ENCODE results near the gene UGT1A6.

UGT1A6 gene

DNA sequence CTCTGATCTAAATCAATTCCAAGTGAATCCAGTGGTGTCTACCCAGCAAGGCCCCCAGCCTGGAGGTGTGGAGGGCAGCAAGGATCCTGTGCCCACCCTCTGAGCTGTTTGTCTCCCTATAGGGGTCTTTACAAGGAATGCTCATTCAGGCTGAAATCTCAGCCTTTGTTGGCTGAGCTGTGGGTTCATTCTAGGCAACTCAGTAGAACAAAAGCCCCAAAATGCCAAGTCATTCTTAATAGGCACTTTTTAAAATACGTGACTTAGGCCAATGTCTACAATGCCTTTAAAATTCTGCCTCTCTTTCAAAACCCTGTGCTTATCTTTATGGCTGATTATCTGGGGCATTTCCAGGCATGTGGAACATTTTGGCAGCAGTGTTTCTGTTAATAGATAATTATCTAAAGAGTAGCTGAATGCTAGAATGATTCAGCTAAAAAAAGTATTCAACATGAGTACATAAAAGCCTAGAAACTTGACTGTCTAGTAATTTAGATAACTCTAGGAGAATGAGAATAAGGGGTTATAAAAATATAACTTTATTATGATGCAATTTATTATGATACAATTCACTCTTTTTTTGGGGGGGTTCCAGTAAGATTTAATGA is 7.4 kb downstream of the UGT1A6 start:
- no peak for TF ChIP-seq CREB1 (IDR thresholded peaks at IDR 0.05; ENCODE audit: low read depth)
- no peak for TF ChIP-seq EGR1 (IDR thresholded peaks at IDR 0.05)
- TF ChIP-seq YY1 (IDR thresholded peaks at IDR 0.05; ENCODE audit: low read depth) = no peak
- no peak for TF ChIP-seq CEBPB (IDR thresholded peaks at IDR 0.05)
- no peak for TF ChIP-seq ZBTB7A (IDR thresholded peaks at IDR 0.05; ENCODE audit: low read depth)
- TF ChIP-seq, protein P1, sequence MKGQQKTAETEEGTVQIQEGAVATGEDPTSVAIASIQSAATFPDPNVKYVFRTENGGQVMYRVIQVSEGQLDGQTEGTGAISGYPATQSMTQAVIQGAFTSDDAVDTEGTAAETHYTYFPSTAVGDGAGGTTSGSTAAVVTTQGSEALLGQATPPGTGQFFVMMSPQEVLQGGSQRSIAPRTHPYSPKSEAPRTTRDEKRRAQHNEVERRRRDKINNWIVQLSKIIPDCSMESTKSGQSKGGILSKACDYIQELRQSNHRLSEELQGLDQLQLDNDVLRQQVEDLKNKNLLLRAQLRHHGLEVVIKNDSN (IDR thresholded peaks at IDR 0.05) = no peak
- TF ChIP-seq, protein P2, sequence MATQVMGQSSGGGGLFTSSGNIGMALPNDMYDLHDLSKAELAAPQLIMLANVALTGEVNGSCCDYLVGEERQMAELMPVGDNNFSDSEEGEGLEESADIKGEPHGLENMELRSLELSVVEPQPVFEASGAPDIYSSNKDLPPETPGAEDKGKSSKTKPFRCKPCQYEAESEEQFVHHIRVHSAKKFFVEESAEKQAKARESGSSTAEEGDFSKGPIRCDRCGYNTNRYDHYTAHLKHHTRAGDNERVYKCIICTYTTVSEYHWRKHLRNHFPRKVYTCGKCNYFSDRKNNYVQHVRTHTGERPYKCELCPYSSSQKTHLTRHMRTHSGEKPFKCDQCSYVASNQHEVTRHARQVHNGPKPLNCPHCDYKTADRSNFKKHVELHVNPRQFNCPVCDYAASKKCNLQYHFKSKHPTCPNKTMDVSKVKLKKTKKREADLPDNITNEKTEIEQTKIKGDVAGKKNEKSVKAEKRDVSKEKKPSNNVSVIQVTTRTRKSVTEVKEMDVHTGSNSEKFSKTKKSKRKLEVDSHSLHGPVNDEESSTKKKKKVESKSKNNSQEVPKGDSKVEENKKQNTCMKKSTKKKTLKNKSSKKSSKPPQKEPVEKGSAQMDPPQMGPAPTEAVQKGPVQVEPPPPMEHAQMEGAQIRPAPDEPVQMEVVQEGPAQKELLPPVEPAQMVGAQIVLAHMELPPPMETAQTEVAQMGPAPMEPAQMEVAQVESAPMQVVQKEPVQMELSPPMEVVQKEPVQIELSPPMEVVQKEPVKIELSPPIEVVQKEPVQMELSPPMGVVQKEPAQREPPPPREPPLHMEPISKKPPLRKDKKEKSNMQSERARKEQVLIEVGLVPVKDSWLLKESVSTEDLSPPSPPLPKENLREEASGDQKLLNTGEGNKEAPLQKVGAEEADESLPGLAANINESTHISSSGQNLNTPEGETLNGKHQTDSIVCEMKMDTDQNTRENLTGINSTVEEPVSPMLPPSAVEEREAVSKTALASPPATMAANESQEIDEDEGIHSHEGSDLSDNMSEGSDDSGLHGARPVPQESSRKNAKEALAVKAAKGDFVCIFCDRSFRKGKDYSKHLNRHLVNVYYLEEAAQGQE (IDR thresholded peaks at IDR 0.05; ENCODE audit: low read depth) = no peak
- no peak for TF ChIP-seq EP300 (IDR thresholded peaks at IDR 0.05; ENCODE audit: borderline replicate concordance)
- TF ChIP-seq TAF1 (IDR thresholded peaks at IDR 0.05; ENCODE audit: low read depth) = no peak
- TF ChIP-seq TCF12 (IDR thresholded peaks at IDR 0.05; ENCODE audit: low read depth) = no peak
- no peak for TF ChIP-seq RAD21 (IDR thresholded peaks at IDR 0.05; ENCODE audit: low read depth)

DNA sequence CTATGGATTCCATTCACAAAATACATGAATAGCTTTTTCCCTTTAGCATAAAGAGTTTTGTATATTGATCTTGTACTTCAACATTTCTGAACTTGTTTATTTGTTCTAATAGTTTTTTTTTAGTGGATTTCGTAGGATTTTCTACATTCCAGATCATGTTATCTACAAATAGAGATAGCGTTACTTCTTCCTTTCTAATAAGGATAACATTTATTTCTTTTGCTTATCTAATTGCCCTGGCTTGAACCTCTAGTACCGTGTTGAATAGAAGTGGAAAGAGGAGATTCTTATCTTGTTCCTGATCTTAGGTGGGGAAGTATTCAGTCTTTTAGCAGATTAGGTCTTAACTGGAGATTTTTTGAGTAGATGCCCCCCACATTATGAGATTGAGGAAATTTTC is 9.5 kb downstream of the UGT1A6 start:
- TF ChIP-seq, protein P3, sequence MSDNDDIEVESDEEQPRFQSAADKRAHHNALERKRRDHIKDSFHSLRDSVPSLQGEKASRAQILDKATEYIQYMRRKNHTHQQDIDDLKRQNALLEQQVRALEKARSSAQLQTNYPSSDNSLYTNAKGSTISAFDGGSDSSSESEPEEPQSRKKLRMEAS (IDR thresholded peaks at IDR 0.05) = no peak
- TF ChIP-seq NFIC (IDR thresholded peaks at IDR 0.05) (no peak), ZBTB7A (IDR thresholded peaks at IDR 0.05; ENCODE audit: low read depth) (no peak), CEBPB (IDR thresholded peaks at IDR 0.05) (no peak), CREB1 (IDR thresholded peaks at IDR 0.05; ENCODE audit: low read depth) (no peak), EP300 (IDR thresholded peaks at IDR 0.05; ENCODE audit: borderline replicate concordance) (no peak), RAD21 (IDR thresholded peaks at IDR 0.05; ENCODE audit: low read depth) (no peak), TEAD4 (IDR thresholded peaks at IDR 0.05) (no peak), EGR1 (IDR thresholded peaks at IDR 0.05) (no peak), FOXM1 (IDR thresholded peaks at IDR 0.05; ENCODE audit: borderline replicate concordance, low read depth) (no peak), YY1 (IDR thresholded peaks at IDR 0.05; ENCODE audit: low read depth) (no peak), TCF12 (IDR thresholded peaks at IDR 0.05; ENCODE audit: low read depth) (no peak)
- TF ChIP-seq, protein P2 (IDR thresholded peaks at IDR 0.05; ENCODE audit: low read depth) = no peak

DNA sequence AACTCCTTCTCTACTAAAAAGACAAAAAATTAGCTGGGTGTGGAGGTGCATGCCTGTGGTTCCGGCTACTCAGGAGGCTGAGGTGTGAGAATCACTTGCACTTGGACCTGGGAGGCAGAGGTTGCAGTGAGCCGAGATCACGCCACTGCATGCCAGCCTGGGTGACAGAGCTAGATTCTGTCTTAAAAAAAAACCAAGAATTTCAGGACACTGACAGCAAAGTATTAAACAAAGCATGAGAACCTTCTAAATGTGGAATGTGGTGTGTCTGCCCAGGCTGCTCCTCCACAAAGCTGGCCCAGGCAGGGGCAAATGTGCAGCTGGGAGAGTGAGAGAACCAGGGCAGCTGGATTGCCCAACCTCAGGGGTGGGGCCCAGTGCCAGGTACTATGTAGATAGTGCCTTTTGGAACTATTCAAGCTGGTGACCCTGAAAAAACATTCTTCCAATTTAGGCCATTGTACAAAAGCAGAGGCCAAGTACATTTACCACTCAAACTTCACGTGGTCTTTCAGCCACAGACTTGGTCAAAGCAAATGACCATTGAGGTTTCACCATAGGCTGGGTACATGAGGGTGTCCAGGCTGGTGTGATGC is 13.3 kb downstream of the UGT1A6 start:
- TF ChIP-seq CEBPB (IDR thresholded peaks at IDR 0.05) (no peak), EGR1 (IDR thresholded peaks at IDR 0.05) (no peak), EP300 (IDR thresholded peaks at IDR 0.05; ENCODE audit: borderline replicate concordance) (no peak), ZBTB7A (IDR thresholded peaks at IDR 0.05; ENCODE audit: low read depth) (no peak), RAD21 (IDR thresholded peaks at IDR 0.05; ENCODE audit: low read depth) (no peak), TAF1 (IDR thresholded peaks at IDR 0.05; ENCODE audit: low read depth) (no peak), YY1 (IDR thresholded peaks at IDR 0.05; ENCODE audit: low read depth) (no peak), FOXM1 (IDR thresholded peaks at IDR 0.05; ENCODE audit: borderline replicate concordance, low read depth) (no peak), NFIC (IDR thresholded peaks at IDR 0.05) (no peak), TEAD4 (IDR thresholded peaks at IDR 0.05) (no peak), CREB1 (IDR thresholded peaks at IDR 0.05; ENCODE audit: low read depth) (no peak)
- TF ChIP-seq, protein P3 (IDR thresholded peaks at IDR 0.05) = no peak
- TF ChIP-seq, protein P2 (IDR thresholded peaks at IDR 0.05; ENCODE audit: low read depth) = no peak
- TF ChIP-seq, protein P1 (IDR thresholded peaks at IDR 0.05) = no peak

DNA sequence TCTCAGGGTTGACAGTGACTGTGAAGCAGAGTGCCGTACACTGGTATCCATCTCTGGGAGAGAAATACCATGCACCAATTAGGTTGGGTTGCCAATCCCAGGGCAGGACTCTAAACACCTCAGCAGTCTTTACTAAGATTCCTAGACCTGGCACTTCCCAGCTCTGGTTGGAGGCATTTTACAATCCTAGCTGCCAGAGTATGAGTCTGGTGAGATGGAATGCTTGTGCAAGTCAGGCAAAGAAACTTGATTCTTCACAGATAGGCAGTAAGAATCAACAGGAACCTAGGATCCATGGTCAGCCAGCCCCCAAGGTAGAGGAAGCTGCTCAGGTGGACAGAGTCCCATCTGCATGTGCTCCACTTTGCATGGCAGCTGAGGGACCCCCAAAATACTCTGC is 14.0 kb downstream of the UGT1A6 start:
- TF ChIP-seq, protein P1 (IDR thresholded peaks at IDR 0.05) = no peak
- TF ChIP-seq EP300 (IDR thresholded peaks at IDR 0.05; ENCODE audit: borderline replicate concordance) (no peak), TEAD4 (IDR thresholded peaks at IDR 0.05) (no peak), ZBTB7A (IDR thresholded peaks at IDR 0.05; ENCODE audit: low read depth) (no peak), TAF1 (IDR thresholded peaks at IDR 0.05; ENCODE audit: low read depth) (no peak), NFIC (IDR thresholded peaks at IDR 0.05) (no peak), CREB1 (IDR thresholded peaks at IDR 0.05; ENCODE audit: low read depth) (no peak), EGR1 (IDR thresholded peaks at IDR 0.05) (no peak), YY1 (IDR thresholded peaks at IDR 0.05; ENCODE audit: low read depth) (no peak)
- TF ChIP-seq, protein P3 (IDR thresholded peaks at IDR 0.05) = no peak
- TF ChIP-seq, protein P2 (IDR thresholded peaks at IDR 0.05; ENCODE audit: low read depth) = no peak
